HG03460 (cell line): ENCODE measurements around the gene MYORG.

Experiments used
- ATAC-seq: cut with Tn5 transposase; IDR thresholded peaks from one replicate; pipeline ENCODE4 v1.9.1; 2021; ENCODE audit not compliant: unreplicated experiment

The MYORG gene

GRCh38 chr9:34385561-34386230 lies 9.0 kb upstream of the MYORG start:
- ATAC-seq: no peak

GRCh38 chr9:34384368-34385165 lies 7.9 kb upstream of the MYORG start:
- no peak for ATAC-seq

GRCh38 chr9:34383904-34384303 lies 7.2 kb upstream of the MYORG start:
- ATAC-seq: no peak

GRCh38 chr9:34382879-34383278 lies 6.2 kb upstream of the MYORG start:
- ATAC-seq: no peak

GRCh38 chr9:34382054-34382453 lies 5.4 kb upstream of the MYORG start:
- no peak for ATAC-seq

- no peak for ATAC-seq
Measured at GRCh38 chr9:34381323-34381722, 4.6 kb upstream of the MYORG start.

DNA sequence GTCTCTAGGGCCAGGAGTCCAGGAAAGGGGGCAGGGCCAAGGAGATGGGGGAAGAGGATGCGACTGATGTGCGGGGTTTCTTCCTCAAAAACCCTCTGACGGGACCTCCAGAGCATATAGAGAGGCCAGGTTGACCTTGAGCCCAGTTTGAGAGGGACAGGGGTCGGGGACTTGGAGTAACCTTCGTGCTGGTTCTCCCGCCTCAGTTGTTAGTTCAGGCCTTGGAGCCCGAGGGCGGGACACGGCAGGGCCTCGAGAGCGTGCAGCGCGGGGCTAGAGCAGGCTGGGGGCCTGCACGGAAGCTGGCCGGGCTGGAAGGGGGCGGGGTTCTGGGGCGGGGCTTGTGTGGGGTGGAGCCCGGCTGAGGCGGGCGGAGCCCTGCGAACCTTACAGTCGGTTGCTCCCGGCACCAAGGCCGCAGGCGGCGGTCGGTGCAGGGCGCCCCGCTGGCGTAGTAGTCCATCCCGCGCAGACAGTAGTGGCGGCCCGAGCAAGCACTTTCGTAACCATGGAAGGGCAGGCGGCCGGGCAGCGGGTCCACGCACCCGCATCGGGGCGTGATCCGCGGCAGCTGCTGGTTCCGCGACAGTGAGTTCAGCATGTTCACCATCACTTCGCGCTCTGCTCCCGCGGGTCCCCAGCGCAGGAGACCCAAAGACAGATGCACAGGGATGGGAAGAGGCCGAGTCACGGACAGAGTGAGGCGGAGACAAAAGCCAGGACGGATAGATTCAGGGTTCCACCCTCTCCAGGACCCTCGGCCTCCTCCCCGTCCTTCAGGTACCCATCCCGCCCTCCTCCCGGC lies 4.0 kb upstream of the MYORG start:
- ATAC-seq: peak; percentile 26

- ATAC-seq: no peak
Measured at GRCh38 chr9:34380034-34380510, 3.4 kb upstream of the MYORG start.

- ATAC-seq: peak; percentile 29
Measured at GRCh38 chr9:34379334-34380033, 2.8 kb upstream of the MYORG start.

DNA sequence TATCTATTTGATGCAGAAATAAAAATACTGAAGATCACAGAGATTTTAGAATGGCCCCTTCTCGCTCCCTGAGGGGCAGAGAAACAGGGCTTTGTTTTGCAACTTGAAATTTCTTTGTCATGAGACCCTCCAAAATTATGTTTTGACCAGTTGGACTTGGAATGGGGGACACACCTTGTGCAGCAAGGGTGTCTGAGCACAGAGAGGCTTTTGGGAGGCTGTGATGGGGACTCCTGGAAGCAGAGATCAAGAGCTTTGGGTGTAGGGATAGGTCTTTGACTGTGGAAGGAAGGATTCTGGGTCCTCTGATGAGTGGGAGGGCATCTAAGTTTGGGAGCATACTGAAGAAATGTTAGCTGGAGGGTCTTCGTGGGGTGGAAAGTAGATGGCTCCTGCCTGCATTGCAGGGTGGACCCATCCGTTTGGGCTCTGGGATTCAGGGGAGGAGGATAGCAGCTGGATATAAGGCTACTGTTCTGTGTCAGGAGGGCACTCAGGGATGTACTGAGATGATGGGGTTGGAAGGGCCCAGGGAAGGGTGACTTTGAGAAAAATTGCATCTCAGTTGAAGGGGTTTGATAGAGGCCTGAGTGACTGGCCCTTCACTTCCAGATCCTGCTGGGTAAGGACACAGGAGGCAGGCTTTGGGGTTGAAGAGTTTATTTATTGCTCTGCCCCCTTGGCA lies 1.8 kb upstream of the MYORG start:
- ATAC-seq: no peak

DNA sequence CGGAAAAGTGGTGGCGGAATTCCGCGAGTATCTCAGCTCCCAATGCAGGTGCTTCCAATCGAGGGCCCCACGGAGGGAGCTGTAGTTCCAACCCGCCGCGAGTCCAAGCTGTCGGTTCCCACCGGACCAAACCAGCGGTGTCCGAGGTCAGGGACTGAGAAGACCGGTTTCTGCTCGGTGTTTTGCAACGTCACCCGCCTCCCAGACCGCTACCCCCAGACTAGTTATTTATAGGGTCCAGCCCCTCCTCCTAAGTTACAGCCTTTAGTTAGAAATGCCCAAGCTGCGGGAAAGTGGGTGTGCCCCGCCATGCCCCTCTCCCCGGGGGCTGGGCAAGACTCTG lies 677 bp upstream of the MYORG start:
- no peak for ATAC-seq

- peak; percentile 24 for ATAC-seq
Measured at GRCh38 chr9:34375901-34376595, 650 bp downstream of the MYORG start.

DNA sequence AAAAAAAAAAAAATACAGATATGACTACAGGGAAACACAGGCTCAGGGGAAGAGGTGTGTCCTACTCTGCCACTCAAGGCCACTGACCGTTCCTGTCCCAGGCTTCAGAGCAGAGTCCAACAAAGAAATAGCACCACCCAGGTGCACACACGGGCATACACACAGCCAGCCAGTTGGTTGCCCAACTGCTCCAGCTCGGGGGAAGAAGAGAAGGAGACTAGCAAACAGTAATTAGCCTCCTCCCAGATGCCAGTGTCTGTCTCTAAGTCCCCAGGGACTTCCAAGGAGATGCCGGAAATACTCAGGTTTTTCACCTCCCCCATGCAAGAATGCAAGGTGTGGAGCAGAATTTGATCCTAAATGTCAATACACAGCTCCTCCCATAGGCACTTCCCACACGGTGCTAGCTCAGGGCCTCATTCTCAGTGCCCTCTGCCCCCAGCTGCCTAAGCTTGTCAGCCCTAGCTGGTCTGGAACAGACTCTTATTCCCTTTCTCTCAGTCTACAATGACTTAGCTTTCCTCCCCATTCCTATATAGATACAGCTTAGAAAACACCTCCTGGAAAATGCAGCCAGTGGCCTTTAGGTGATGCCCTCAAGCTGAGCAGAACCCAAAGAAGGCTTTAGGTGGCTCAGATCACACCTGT lies 1.7 kb downstream of the MYORG start:
- ATAC-seq: no peak

- no peak for ATAC-seq
Measured at GRCh38 chr9:34374339-34374738, 2.4 kb downstream of the MYORG start.

DNA sequence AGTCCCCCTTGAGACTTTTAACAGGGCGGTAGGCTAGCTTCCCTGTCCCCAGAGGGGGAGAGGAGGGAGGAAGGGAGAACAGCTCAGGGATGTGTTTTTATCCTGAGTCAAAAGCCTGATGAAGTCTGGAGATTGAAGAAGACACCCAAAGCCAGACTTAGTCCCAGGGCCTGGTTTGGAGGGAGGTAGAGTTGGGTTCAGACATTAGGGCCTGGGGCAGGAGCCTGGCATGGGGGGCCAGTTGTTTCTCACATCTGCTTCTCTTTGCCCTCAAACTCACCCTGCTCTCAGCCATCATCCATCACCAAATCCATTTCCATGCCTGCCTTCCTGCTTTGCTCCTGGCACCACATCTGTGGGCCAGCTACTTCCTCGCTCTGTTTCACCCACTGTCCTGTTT lies 2.9 kb downstream of the MYORG start:
- no peak for ATAC-seq

GRCh38 chr9:34372467-34373011 lies 4.2 kb downstream of the MYORG start:
- no peak for ATAC-seq

DNA sequence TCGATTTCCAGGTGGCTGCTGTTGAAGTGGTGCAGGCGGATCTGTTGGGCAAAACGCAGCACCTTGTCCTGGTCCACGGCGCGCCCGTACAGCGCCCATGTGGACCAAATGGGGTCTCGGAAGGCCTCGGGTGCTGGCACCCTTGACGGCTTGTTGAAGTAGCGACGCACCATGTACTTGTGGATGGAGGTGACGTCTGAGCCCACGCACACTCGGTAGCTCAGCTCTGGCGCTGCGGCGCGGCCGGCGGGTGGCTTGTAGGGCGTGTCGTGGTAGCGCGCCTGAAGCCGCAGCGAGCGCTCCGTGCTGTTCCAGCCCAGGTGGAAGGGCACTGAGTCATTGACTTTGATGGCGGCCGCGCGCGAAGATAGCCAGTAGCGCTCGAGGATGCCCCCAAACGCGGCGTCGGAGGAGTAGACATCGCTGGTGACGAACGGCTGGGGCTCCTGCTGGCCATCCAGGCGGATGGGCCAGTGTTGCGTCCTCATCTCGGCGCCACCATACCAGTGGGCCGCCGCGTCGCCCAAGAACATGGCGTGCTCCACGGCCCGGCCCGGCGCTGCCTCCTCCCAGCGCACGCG lies 4.7 kb downstream of the MYORG start:
- ATAC-seq: no peak

DNA sequence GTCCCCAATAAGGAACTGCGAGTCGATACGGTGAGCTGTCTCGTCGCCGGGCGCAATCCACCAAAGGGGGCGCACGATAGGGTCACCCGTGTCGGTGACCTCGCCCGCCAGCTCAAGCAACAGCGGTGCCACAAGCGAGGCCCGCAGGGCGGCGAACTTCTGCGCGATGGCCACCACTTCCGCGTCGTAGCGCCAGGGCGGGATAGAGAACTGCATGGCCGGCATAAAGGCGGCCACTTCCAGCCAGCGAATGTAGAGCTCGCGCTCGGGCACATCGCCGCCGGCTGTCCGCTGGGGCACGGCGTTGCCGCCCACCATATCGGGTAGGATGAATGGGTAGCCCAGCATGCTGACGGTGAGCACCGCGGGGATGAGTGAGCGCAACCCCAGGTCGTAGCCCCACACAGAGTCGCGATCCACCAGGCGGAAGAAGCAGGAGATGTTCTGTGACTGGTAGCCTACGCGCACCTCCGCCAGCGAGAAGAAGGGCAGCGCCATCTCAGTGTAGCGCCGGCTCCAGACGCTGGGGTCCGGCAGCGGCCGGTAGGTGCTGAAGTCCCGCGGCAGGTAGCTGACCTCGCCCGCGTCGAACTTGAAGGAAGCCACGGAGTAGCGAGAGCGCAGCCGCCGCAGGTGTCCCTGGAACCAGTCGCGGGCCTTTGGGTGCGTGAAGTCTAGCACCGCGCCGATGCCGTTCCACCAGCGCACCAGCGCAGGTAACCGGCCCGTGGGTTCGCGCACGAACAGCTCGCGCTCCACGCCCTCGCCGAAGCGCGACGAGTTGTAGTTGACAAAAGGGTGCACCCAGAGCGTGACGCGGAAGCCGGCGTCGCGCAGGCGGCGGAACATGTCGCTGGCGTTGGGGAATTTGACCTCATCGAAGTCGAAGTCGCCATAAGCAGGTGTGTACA lies 5.5 kb downstream of the MYORG start:
- ATAC-seq: no peak
